WTC11 (cell line): ENCODE data around the gene LSM2.

Experiments used
- CBFB ChIP-seq: sonication (generic); formaldehyde crosslinking; IDR thresholded peaks from 2 replicates; pipeline ENCODE4 v1.8.1; 2022; ENCODE audit warnings: mild to moderate bottlenecking, low read depth, missing genetic modification reagents
- CTCF ChIP-seq: fragments of 200-600 bp; IDR thresholded peaks from 2 replicates; pipeline ENCODE4 v1.8.0; 2022; ENCODE audit warnings: antibody characterized with exemption
- NR2C2 ChIP-seq: sonication (generic); formaldehyde crosslinking; IDR thresholded peaks from 2 replicates; pipeline ENCODE4 v1.8.0; 2022; ENCODE audit warnings: mild to moderate bottlenecking, missing genetic modification reagents
- NR3C1 ChIP-seq: sonication (generic); formaldehyde crosslinking; conservative IDR thresholded peaks from 2 replicates; pipeline ENCODE4 v1.8.1; 2023; ENCODE audit warnings: low read depth, mild to moderate bottlenecking, missing genetic modification reagents
- TP53 ChIP-seq: sonication (generic); formaldehyde crosslinking; IDR thresholded peaks from 2 replicates; pipeline ENCODE4 v1.8.1; 2023; ENCODE audit warnings: mild to moderate bottlenecking, missing genetic modification reagents
- ZBTB43 ChIP-seq: sonication (generic); formaldehyde crosslinking; IDR thresholded peaks from 2 replicates; pipeline ENCODE4 v1.8.1; 2023; ENCODE audit warnings: mild to moderate bottlenecking, missing genetic modification reagents
- ZNF423 ChIP-seq: fragments of 250-450 bp; sonication (Bioruptor Pico); IDR thresholded peaks from 2 replicates; pipeline ENCODE4 v2.1.2; 2022; ENCODE audit warnings: mild to moderate bottlenecking, moderate library complexity

- TF ChIP-seq CTCF (no peak), TP53 (CRISPR knock-in tag) (no peak), CBFB (CRISPR knock-in tag) (no peak), ZBTB43 (CRISPR knock-in tag) (no peak), NR2C2 (CRISPR knock-in tag) (no peak), ZNF423 (CRISPR knock-in tag) (no peak), NR3C1 (CRISPR knock-in tag) (no peak)
Measured at GRCh38 chr6:31778193-31778592, 28.6 kb downstream of the LSM2 start.
